GM21619 (cell line): ENCODE data around the gene TOX3.

ENCODE experiments used
- ATAC-seq: cut with Tn5 transposase; IDR thresholded peaks from one replicate; pipeline ENCODE4 v1.9.1; 2021; ENCODE audit not compliant: unreplicated experiment

Gene TOX3

GRCh38 chr16:52547004-52547833 is at the start of gene TOX3:
Gene TOX3 (minus strand): TSS chr16:52547143. CDS start chr16:52546723, 420 bp downstream.
- no peak for ATAC-seq

DNA sequence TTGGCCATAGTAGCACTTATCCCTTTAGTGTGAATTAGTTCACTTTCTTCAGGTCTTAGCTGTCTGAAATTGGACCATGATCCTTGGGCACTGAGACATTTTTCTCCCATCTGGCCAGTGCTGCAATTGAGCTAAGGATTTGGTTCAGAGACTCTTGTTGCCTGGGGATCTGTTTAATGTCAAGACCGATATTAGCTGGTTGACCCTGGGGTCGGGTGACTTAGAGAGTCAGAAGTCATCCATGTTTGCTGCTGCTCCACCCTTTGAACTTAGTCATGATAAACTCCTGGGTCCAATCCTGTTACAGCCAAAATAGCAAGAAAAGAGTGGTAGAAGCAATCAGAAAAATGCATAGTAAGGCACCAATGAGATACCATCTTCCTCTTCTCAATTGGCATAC is 45.8 kb upstream of the TOX3 start:
- no peak for ATAC-seq

GRCh38 chr16:52591934-52592592 is 45.1 kb upstream of the TOX3 start:
- no peak for ATAC-seq

DNA sequence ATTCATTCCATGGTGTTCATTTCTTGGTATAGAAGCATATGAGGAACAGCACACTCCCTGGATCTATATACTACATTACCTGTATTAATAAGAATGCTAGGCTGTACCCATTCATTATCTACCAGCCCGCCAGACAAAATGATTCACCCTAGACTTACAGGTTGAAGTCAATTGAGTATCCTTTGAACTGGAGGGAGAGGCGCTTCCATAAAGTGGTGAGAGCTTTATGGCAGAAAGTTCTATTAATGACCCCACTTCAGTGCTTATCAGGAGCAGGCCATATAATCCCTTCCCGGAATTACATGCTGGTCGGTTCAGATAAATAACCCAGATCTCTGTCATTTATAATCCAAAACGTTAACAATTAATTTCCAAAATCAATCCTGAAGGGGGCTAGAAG is 44.5 kb upstream of the TOX3 start:
- ATAC-seq = no peak

- no peak for ATAC-seq
Measured at GRCh38 chr16:52586159-52586558, 39.2 kb upstream of the TOX3 start.

DNA sequence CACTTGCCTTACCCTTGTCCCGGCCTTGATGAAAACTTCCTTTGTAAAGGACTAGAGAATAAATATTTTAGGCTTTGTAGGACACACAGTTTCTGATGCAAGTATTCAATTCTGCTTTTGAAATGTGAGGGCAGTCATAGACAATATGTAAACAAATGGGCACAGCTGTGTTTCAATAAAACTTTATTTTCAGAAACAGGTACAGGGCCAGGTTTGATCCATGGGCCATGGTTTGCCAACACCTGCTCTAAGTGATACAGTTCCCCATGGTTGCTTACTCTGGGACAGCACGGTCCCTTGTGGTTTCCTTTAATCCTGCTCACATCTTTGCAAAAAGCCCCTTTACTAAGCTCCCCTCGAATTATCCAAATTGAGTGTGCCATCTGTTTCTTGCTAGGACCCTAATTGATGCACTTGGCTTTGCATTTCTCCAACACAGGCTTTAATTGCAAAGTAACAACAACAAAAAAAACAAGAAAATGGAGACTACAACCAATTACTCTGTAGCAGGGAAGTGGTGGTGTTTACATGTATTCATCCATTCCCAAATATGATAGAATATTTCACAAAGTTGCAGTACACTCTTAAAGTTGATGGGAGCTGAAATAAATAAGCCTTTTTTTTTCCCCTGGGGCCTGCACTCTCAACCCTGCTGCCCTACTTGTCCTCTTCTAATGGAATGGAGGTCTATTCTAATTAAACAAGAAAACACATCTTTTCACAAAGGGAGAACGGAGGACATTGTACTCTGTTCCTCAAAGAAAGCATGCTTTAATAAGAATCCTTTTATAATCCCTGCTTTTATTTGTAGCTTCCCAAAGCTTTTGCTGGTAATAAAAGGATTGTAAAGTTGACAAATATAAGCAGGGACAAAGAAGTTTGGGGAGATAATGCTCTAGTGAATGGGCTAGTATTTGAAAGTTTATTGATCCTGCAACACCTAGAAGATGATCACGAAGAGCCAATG is 37.7 kb upstream of the TOX3 start:
- ATAC-seq = no peak

DNA sequence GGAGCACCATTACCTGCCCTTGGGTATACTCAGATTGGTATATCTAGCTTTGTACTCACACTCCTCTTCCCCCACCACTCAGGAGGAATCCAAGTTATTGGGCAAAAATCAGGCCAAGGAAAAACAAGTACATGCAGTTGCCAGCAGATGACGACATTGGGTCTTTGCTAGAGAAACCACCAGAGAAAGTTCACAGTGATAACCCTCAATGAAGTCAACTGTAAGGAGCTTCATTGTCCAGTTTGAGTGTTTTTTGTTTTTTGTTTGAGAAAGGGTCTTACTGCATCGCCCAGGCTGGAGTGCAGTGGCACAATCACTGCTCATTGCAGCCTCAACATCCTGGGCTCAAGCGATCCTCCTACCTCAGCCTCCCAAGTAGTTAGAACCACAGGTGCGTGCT is 34.6 kb upstream of the TOX3 start:
- no peak for ATAC-seq

GRCh38 chr16:52580488-52580887 is 33.5 kb upstream of the TOX3 start:
- no peak for ATAC-seq

DNA sequence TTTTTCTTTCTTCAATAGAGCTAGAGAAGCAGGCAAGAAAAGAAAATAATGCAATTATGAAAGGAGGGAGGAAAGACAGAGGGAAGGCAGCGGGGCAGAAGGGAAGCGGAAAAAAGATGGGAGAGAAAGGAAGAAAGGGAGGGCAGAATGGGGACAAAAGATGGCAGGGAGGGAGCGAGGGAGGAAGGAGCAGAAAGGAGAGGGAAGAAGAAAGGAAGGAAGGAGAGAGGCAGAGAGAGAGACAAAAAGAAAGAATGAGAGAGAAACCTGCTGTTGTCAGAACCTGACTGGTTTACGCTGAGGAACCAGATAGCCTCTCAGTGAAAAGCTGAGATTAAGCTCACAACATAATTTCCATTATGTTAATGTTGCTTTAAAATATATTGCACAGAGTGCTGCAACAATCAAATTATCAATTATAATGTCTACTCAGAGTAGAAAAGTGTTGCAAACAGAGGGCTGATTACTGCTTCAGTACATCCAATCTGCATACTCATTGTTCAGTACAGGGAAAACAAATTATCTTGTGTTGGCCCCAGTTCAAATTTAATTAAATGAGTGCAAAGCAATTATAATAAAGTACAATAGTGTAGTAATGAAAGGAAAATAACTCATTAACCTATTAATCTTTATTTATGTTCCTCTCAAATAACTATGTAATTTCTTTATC is 32.0 kb upstream of the TOX3 start:
- ATAC-seq = no peak

- ATAC-seq = no peak
Measured at GRCh38 chr16:52578007-52578828, 31.3 kb upstream of the TOX3 start.

DNA sequence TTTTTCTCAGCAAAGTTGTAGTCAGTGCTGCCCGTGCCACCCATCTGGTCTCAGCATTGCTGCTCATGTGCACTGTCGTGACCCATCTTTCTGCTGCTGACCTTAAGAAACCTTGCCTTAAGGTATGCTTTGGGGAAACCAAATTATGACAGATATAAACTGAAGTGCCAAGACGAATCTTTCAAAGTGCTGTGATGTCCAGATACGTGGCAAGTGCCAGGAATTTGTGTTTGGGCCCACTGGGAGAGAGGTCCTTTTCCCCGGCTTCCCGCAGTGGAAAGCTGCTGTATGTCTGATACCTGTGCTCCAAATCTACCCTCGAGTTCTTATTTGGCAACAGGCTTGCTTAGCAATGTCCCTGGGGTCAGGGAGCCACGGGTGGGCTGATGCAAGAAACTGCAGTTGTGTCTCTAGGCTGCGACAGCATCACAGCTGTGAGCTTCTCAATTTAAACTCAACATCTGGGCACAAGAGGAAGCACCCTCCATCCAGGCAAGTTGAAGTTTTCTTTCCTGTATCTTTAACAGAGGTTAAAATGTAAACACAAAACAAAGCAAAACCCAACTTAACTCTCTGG is 30.3 kb upstream of the TOX3 start:
- ATAC-seq = no peak

DNA sequence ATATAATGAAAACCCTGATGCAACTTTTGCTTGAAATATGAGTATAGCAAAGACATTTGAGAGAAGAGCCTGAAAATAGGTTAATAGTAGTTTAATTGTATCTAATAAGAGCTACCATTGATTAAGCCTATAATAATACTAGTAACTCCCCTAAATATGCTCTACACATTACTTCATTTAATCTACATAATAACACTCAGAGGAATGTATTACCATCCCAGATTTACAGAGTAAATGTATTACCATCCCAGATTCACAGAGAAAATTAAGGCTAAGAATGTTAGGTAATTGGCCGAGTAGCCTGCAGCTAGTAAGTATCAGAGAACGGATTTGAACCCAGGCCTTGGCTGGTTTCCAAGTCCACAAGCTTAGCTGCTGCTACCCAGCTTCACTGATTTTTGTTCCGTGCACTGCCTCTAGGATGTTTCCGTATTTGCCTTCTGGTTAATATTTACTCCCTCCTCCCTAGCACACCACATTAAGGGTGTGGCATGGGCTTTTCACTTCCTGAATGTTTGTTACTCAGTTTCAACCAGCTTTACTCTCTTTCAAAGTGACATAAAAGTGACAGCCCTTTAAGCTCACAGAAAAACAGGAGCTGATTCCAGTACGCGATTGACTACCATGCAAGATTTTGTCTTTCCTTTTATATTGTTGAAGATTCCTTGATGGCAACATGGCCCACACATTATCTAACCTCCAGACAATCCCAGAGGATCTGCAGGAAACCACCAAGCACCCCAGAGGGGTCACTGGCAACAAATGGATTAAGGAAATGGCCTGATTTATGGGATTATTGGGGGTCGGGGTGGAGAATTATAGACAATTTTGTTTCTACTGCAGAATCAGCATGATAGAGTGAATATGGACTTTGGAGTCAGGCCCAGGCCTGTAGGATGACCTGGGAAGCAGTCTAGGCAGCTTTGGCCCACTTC is 26.7 kb upstream of the TOX3 start:
- peak; percentile 74 for ATAC-seq

GRCh38 chr16:52572656-52573055 is 25.7 kb upstream of the TOX3 start:
- ATAC-seq = no peak

- no peak for ATAC-seq
Measured at GRCh38 chr16:52570495-52571091, 23.6 kb upstream of the TOX3 start.

DNA sequence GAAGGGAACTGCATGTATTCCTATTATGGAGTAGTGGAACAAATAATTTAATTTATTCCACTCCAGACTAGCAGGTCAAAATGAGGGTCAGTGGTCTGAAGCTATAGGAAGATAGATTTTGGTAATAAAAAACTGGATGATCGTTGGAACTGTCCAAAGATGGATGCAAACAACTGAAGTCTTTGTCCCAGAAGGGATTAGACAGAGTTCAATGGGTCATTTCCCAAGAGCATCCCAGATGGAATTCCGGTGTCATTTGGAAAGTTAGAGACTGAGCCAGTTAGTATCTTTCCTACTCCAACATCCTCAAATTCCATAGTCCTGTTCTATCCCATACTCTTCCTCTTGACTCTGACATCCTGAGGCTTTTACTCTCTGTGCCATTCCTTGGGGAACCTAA is 22.8 kb upstream of the TOX3 start:
- ATAC-seq = no peak

DNA sequence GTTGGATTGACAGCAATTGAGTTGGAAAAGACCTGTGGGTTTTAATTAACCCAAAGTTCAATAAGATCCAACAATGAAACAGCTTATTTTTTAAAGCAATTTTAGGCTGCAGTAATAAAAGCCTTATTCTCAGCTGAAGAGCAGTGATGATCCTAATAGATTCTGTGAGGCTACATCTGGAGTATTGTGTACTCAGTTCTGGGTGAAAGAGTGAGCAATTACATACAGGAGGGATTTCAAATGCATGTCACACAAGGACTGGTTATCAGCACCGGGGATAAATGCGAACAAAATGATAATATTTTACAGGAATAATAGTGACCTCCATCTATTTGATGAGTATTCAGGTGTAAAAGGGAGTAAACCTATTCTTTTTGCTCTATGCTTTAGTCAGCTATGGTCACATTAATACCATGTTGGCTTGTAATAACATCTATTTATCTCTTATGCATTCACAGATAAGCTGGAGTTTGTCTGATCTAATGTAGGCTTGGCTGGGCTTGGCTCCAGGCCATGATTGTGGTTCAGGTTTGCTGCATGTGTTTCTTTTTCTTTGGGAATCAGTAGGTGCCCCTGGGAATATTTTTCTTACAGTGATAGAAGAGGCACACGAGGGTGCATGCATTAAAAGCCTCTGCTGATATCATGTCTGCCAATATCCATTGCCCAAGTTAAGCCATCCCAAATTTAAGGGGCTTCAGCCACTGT is 22.2 kb upstream of the TOX3 start:
- ATAC-seq = no peak

GRCh38 chr16:52568495-52568894 is 21.6 kb upstream of the TOX3 start:
- ATAC-seq = no peak

DNA sequence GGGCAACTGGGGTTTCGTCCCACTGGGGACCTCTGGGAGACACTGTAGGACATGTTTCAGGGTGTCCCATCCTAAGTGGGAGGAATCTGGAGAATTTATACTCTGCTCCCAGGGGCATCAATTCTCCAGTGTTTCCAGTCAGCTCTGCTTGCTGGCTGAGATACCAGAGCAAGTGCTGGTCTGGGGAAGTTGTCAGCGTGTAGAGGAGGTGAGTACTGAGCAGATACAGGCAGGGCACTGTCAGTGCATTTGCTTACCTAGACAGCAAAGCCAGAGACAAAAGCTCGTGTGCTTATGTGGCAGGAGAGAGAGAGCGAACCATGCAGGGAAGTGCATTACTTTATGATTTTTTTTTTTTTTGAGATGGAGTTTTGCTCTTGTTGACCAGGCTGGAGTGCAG is 20.2 kb upstream of the TOX3 start:
- no peak for ATAC-seq
